Kidney (tissue), 14 donors: Measurements from ENCODE around the gene TRIP6. TPM values are rescaled to one million over a fixed set of nuclear protein-coding genes. Genes with fewer than 3 reads are reported as not detected.
"Not testable (repeated sequence)": the region's sequence is repeated elsewhere in the genome, so short reads cannot be mapped to it uniquely, and the experiment has no call there.

Experiments
- DNase-seq, 5 donors: peaks; one replicate each; pipeline ENCODE4 v3.0.0-alpha.2; 2013 to 2020
- FAIRE-seq: peaks from 2 replicates; lab custom pipeline; 2012; peaks lifted over from hg19 to GRCh38; lab: Jason Lieb, UNC
- H3K27ac ChIP-seq, 2 donors: one replicate each; pipeline ENCODE4 v1.7.0; 2013; ENCODE audit warnings: low read depth in 2 of 2, low read length in 2 of 2, inconsistent platforms in 1 of 2
- H3K27me3 ChIP-seq: one replicate; pipeline ENCODE4 v1.7.1; 2013; ENCODE audit warnings: low read length, inconsistent platforms; ENCODE audit not compliant: control insufficient read depth, insufficient read depth
- H3K36me3 ChIP-seq, 3 donors: one replicate each; pipeline versions ENCODE4 v1.7.0 to v1.7.1; 2013; ENCODE audit warnings: low read length in 3 of 3, control low read depth in 1 of 3, inconsistent platforms in 1 of 3; ENCODE audit not compliant: insufficient read depth in 3 of 3, control insufficient read depth in 2 of 3
- H3K4me1 ChIP-seq, 3 donors: one replicate each; pipeline versions ENCODE4 v1.7.0 to v1.7.1; 2013; ENCODE audit warnings: low read length in 3 of 3, inconsistent platforms in 1 of 3, low read depth in 1 of 3; ENCODE audit not compliant: control insufficient read depth in 2 of 3, insufficient read depth in 2 of 3
- H3K4me3 ChIP-seq, 3 donors: one replicate each; pipeline versions ENCODE4 v1.7.0 to v1.8.1; 2013; ENCODE audit warnings: low read length in 3 of 3, control low read depth in 1 of 3, inconsistent platforms in 1 of 3
- H3K9ac ChIP-seq, 3 donors: one replicate each; pipeline versions ENCODE4 v1.7.0 to v1.7.1; 2013; ENCODE audit warnings: low read length in 3 of 3, control low read depth in 1 of 3, inconsistent platforms in 1 of 3
- H3K9me3 ChIP-seq, 3 donors: one replicate each; pipeline versions ENCODE4 v1.7.0 to v1.7.1; 2013; ENCODE audit warnings: low read length in 3 of 3, control low read depth in 1 of 3, inconsistent platforms in 1 of 3; ENCODE audit not compliant: control insufficient read depth in 2 of 3, insufficient read depth in 1 of 3
- intact Hi-C: fragments of 100-400 bp; cut with DNase I; formaldehyde crosslinking; loops from one replicate; pipeline ENCODE4 v1.11.1; 2022
- polyA plus RNA-seq: library from polyadenylated mRNA; stranded (reverse); fragments of 350-450 nt; fragmentation: Illumina TruSeq; extraction: RNeasy Lipid Tissue Mini Kit (QIAGEN cat#74804); gene quantifications from one replicate; pipeline ENCODE4 v1.2.3, GENCODE V29; 2014; ENCODE audit warnings: low read depth, low replicate concordance; ENCODE audit not compliant: insufficient read depth
- total RNA-seq: library from RNA; stranded (reverse); fragmentation: NEBNext Ultra II Directional; extraction: Animal tissue kit (Norgen Biotek cat#: 25700); gene quantifications from one replicate; pipeline ENCODE4 v1.2.1, GENCODE V29; 2021
- TF ChIP-seq, protein P1 (sequence below): IDR thresholded peaks from 3 replicates; pipeline ENCODE4 v1.5.1; 2012; ENCODE audit warnings: mild to moderate bottlenecking, moderate library complexity, borderline replicate concordance; ENCODE audit not compliant: insufficient read depth; ENCODE audit errors: extremely low read depth
- donor health status: control.
- donor health status: control.
- donor health status: control.
- donor health status: control.
- donor health status: control.
- donor health status: DM: yes; HTN: yes; CAD: no.
- donor health status: Normal renal cell carcinoma (clear cell type).

Gene TRIP6
- total and polyA plus RNA-seq, 2 donors from 2014 or later = 74.4 to 92.6 TPM

DNA sequence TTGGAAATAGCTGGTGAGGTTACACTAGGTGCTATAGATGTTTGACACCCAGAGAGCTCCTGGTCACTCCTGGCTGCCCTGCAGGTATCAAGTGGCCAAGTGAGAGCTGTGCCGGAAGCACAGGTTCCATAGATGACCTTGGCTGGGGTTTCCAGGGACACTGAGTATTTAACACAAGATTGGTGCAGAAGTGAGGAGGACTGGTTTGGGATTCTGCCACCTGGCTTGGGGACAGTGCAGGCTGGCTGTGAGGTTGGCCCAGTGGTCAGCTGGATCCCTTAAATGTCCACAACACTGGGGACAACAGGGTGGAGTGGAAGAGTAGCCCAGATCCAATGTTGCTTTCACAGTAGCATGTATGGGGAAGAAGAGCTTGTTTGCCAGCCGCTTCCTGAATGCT is 33.8 kb downstream of the TRIP6 start:
- DNase-seq (no peak), FAIRE-seq (no peak)
- intact Hi-C loops = no loop called here
- Histone ChIP-seq H3K36me3 (no peaks in the 10 kb centered on the region), H3K27me3 (peaks cover 4% of the 10 kb centered on the region), H3K4me1 (peaks cover 0 to 5% (median 0%) of the 10 kb centered on the region in 3 donors), H3K27ac (no peak overlapping the region), H3K4me3 (no peak overlapping the region), H3K9ac (no peak overlapping the region), H3K9me3 (no peaks in the 10 kb centered on the region)
- TF ChIP-seq, protein P1, sequence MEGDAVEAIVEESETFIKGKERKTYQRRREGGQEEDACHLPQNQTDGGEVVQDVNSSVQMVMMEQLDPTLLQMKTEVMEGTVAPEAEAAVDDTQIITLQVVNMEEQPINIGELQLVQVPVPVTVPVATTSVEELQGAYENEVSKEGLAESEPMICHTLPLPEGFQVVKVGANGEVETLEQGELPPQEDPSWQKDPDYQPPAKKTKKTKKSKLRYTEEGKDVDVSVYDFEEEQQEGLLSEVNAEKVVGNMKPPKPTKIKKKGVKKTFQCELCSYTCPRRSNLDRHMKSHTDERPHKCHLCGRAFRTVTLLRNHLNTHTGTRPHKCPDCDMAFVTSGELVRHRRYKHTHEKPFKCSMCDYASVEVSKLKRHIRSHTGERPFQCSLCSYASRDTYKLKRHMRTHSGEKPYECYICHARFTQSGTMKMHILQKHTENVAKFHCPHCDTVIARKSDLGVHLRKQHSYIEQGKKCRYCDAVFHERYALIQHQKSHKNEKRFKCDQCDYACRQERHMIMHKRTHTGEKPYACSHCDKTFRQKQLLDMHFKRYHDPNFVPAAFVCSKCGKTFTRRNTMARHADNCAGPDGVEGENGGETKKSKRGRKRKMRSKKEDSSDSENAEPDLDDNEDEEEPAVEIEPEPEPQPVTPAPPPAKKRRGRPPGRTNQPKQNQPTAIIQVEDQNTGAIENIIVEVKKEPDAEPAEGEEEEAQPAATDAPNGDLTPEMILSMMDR = no peak

DNA sequence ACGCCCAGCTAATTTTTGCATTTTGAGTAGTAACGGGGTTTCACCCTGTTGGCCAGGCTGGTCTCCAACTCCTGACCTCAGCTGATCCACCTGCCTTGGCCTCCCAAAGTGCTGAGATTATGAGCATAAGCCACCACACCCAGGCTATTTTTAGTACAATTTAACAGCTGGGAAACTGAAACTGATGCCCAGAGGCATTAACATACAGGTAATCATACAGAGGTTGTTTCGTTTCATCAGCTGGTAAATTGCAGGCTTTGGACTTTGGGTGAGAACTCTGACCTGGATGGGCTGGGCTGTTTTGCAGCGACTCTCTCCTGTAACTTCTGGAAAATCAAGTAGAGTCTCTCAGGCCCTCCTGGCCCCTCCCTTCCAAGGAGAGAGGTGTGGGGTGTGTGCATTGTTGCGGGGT is 34.7 kb downstream of the TRIP6 start:
- H3K9me3 ChIP-seq = no peaks in the 10 kb centered on the region
- H3K4me1 ChIP-seq = no peaks in the 10 kb centered on the region
- no peak for DNase-seq
- FAIRE-seq = no peak
- H3K27me3 ChIP-seq = no peaks in the 10 kb centered on the region
- H3K9ac ChIP-seq = no peak overlapping the region
- no peak overlapping the region for H3K27ac ChIP-seq
- TF ChIP-seq, protein P1 = no peak
- no peaks in the 10 kb centered on the region for H3K36me3 ChIP-seq
- H3K4me3 ChIP-seq = no peak overlapping the region
- intact Hi-C loops = no loop called here

DNA sequence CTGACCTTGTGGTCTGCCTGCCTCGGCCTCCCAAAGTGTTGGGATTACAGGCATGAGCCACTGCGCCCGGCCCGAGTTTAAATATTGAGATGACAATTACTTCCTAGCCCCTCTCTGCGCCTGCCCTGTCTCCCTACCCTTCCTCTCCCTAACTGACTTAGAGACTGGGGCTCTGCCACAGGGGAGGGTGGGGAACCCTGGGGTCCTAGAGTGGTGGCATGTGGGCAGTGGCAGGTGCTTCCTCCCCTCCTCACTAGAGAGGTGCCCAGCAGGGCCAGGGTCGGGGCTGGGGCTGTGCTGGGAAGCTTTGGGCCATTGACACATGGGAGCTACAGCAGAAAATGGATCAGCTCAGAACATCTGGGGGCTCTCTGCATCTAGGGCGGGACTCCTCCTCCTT is 35.5 kb downstream of the TRIP6 start:
- Histone ChIP-seq H3K36me3 (no peaks in the 10 kb centered on the region), H3K4me3 (no peak overlapping the region), H3K9me3 (no peaks in the 10 kb centered on the region), H3K27me3 (no peaks in the 10 kb centered on the region), H3K4me1 (no peaks in the 10 kb centered on the region), H3K9ac (no peak overlapping the region), H3K27ac (no peak overlapping the region)
- FAIRE-seq = no peak
- DNase-seq = peak in 1 of 5 donors; percentile 18
- intact Hi-C loops = no loop called here
- TF ChIP-seq, protein P1 = no peak

DNA sequence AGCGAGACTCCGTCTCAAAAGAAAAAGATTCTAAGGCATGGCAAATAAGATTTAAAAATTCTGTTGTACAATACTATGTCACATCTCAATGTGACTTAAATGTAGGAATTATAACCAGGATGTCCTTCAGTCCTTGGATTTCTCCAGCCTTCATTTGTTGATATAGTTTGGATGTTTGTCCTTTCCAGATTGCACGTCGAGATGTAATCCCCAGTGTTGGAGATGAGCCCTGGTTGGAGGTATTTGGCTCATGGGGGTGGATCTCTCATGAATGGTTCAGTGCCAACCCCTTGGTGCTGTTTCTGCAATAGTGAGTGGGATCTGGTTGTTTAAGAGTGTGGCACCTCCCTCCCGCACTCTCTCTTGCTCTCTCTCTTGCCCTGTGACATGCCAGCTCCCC is 41.3 kb downstream of the TRIP6 start:
- no peak for FAIRE-seq
- no peak overlapping the region for H3K4me3 ChIP-seq
- no peaks in the 10 kb centered on the region for H3K36me3 ChIP-seq
- H3K27ac ChIP-seq = no peak overlapping the region
- TF ChIP-seq, protein P1 = no peak
- DNase-seq = no peak
- H3K4me1 ChIP-seq = no peaks in the 10 kb centered on the region
- no peaks in the 10 kb centered on the region for H3K27me3 ChIP-seq
- intact Hi-C loops = no loop called here
- H3K9ac ChIP-seq = no peak overlapping the region
- H3K9me3 ChIP-seq = no peaks in the 10 kb centered on the region

DNA sequence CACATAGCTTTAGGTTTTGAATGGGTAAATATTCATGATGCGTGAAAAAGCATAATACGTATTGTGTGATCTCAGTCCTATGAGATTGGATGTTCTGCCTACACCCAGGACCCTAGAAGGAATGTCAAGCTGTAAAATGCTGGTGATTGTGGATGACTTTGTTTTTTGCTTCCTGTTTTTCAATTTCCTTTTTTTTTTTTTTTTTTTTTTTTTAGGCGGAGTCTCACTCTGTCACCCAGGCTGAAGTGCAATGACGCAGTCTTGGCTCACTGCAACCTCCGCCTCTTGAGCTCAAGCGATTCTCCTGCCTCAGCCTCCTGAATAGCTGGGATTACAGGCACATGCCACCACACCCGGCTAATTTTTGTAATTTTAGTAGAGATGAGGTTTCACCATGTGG is 43.3 kb downstream of the TRIP6 start:
- H3K27ac ChIP-seq, H3K4me3 ChIP-seq, H3K4me1 ChIP-seq, intact Hi-C loops, H3K9me3 ChIP-seq, H3K36me3 ChIP-seq, FAIRE-seq, H3K27me3 ChIP-seq, H3K9ac ChIP-seq: not testable (repeated sequence)
- DNase-seq = peak in 1 of 5 donors; percentile 26
